HG03066 (cell line): ENCODE results near the gene POLQ.
"Not testable (repeated sequence)": the region's sequence is repeated elsewhere in the genome, so short reads cannot be mapped to it uniquely, and the experiment has no call there.

ENCODE experiments used
- ATAC-seq: cut with Tn5 transposase; IDR thresholded peaks from one replicate; pipeline ENCODE4 v1.9.1; 2021; ENCODE audit warnings: low read depth; ENCODE audit not compliant: unreplicated experiment

The POLQ gene

DNA sequence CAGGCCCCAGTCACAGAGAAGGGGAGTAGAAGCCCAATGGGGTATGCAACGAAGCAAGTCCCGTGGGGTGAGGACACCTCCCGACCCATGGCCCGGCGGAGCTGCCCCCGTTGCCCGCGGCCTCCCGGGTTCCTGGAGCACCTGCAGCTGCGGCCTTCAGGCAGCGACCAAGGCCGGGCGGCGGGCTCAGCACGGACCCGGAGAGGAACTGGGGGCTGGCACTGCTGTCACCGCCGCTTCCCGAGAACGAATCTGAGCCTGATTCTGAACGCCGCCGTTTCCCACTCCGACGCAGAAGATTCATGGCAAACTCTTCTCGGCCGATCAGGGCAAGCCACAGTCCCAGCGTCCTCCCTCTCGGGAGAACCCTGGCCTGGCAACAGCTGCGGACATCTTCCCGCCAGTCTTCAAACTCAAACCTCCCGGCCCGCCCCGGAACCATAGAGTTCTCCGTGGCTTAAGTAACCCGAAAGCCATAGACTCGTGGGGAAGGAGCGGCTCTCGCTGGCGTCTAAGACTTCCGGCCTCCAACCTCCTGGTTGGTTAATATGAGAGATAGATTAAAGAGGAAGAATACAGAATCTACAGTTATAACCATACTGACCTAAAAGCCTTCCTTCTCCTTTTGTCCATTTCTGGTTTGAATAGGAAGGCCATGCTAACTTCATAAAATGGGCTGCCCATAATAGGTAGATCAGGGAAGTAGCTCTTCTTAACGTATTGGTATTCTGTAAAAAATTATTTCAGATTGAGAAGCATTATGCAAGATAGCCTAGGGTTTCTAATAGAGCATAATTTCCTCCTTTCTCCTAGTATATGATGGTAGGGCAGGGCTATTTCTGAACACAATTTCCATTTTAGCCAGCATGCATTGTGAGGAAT, at the start of gene POLQ:
Gene POLQ (minus strand): TSS at position 415 of the 882 bp plus-strand sequence. CDS start 111 bp downstream, at position 304.
- peak; percentile 74 for ATAC-seq

GRCh38 chr3:121594850-121595249, 49.1 kb upstream of the POLQ start:
- ATAC-seq: no peak

DNA sequence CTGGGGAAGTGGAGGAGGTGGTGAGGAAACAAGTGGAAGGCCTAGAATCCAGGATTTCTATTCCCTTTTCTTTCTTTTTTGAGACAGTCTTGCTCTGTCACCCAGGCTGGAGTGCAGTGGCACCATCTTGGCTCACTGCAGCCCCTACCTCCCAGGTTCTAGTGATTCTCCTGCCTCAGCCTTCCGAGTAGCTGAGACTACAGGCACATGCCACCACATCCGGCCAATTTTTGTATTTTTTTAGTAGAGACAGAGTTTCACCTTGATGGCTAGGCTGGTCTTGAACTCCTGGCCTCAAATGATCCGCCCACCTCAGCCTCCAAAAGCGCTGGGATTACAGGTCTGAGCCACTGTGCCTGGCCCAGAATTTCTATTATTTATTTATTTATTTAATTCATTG, 48.0 kb upstream of the POLQ start:
- ATAC-seq: not testable (repeated sequence)

DNA sequence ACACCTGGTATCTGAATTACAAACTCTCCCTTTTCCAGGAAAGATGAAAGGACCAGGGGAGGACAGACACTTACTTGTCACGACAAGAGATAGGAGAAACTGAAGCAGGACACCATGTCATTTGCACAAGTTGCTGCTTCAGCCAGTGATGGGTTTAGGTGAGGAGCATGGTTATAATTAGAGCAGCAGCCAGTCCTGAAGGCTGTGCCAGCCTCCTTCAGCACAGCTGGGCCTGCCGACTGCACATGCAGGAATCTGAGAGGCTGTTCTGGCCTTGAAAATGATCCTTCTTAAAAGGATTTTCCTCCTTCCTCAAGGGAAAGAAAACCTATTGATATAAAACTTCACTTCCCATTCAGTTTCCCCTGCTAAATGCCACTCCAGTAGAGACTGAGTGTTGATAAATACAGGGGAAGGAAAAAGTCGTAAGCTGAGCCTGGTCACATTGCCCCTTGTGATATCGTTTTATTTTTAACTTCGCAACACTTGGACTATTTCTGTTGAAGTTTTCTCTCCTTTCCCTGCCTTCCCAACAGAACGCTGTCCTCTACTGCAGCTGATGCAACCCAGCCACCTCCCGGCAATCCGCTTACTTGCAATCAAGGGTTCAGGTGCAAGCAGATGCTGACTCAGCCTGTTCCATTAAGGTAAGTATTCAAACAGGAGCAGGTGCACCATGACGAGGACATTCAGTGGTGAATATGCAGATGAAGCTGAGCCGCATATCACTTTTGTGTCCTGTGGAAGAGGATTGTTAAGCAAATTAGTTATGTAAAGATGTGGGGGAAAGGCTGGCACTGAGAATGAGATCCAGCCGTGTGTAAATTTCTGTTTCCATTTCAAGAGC, 47.3 kb upstream of the POLQ start, which contains the start of gene FBXO40:
Gene FBXO40 (plus strand): TSS at position 524 of the 847 bp plus-strand sequence. CDS start 27,197 bp downstream, outside the sequence.
- ATAC-seq: no peak

DNA sequence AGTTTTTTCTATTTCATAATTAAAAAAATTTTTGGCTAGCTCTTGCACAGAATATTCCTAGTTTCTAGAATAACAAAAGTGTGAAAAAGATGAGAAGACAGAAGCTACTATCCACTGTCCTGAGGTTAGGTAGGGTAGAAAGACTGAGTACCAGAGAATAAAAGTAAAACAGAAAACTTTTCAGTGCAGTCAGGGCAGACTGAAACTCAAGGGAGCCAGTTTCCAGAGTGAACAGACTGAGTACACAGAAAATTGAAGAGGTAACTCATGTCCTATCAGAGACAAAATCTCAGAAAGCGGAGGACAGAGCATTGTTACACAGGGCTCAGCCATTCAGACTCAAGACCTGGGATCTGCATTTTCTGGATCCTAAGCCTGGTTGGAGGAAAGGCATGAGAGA, 38.6 kb upstream of the POLQ start:
- ATAC-seq: no peak

- ATAC-seq: no peak
These were observed 35.9 kb upstream of the POLQ start for GRCh38 chr3:121581691-121582090.

DNA sequence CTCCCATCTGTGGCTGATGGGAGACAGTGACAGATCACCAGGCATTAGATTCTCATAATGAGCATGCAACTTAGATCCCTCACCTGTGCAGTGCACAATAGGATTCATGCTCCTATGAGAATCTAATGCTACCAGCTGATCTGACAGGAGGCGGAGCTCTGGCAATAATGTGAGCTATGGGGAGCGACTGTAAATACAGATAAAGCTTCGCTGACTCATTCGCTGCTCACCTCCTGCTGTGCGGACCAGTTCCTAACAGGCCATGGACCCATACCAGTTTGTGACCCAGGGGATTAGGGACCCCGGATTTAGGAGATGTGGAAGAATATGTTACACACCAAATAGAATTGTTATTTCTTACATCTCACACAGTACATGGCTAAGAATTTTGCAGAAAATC, 28.7 kb upstream of the POLQ start:
- ATAC-seq: no peak

DNA sequence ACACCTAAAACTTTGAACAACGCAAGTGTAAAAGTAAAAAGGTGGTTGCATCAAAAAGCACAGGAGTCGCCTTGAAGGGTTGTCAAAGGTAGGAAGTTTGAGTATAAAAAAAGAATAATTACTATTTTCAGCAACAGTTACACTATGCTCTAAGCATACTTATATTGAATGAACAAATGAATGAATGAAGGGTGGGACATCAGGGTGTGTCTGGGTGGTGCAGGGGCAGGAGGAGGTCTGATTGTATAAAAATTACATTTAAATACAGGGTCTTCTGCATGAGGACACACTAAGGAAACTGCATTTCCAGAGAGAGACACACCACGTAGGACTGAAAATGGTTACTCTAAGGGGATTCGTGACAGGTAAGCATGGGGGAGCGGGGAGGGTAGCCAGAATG, 21.9 kb upstream of the POLQ start, which contains the start of gene ARGFX:
Gene ARGFX (plus strand): TSS at position 301 of the 400 bp plus-strand sequence. CDS start 2,765 bp downstream, outside the sequence.
- no peak for ATAC-seq

DNA sequence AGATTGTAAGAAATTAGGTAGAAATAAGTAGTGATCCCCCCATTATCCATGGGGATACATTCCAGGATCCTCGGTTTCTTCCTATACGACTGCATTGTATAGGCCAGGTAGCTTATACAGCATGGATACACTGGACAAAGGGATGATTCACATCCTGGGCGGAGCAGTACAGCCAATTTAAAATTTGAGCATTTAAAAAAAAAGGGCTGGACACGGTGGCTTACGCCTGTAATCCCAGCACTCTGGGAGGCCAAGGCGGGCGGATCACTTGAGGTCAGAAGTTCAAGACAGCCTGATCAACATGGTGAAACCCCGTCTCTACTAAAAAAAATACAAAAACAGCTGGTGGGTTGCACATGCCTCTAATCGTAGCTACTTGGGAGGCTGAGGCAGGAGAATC, 21.0 kb upstream of the POLQ start:
- ATAC-seq: no peak

DNA sequence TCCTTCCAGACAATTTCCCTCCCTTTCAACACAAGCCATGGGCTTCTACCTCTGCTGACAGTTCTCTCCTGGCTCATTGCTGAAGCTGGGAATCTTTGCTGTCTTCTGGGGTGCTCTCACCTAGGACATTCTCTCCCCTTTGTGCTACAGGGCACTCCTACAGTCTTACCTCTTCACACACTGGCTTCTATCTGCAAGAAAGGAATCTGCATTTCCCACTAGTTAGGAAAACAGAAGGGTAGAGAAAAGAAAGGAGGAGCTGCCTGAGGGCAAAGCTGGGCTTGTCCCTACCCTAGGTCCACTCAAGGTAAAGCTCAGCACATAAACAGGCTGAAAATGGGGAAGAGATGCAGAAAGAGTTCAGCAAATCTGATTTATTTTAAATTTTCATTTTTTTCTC, 16.4 kb upstream of the POLQ start:
- no peak for ATAC-seq

GRCh38 chr3:121557426-121557934, 11.7 kb upstream of the POLQ start:
- ATAC-seq: no peak

DNA sequence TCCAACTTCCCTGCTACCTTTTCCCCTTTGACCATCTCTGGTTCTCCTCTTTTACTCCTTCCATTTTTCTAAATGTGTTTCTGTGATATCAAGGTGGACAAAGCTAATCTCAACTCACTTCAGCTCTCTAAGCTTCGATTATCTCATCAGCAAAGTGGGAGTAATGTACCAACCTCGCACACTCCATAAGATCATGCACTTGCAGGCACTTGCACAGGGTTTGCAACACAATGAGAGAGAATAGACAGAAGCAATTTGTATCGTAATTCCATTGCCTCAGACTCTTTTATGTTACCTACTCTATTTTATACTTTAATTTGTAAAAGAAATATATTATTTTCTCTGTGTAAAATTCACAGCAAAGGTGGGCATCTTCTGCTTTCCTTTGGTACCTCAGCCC, 7.0 kb upstream of the POLQ start:
- ATAC-seq: no peak

- ATAC-seq: no peak
These were observed 6.6 kb upstream of the POLQ start for GRCh38 chr3:121552379-121552778.

- ATAC-seq: no peak
These were observed 677 bp downstream of the POLQ start for GRCh38 chr3:121545049-121545573.

- ATAC-seq: no peak
These were observed 2.9 kb downstream of the POLQ start for GRCh38 chr3:121542924-121543323.

- no peak for ATAC-seq
These were observed 14.5 kb downstream of the POLQ start for GRCh38 chr3:121531269-121531668.

DNA sequence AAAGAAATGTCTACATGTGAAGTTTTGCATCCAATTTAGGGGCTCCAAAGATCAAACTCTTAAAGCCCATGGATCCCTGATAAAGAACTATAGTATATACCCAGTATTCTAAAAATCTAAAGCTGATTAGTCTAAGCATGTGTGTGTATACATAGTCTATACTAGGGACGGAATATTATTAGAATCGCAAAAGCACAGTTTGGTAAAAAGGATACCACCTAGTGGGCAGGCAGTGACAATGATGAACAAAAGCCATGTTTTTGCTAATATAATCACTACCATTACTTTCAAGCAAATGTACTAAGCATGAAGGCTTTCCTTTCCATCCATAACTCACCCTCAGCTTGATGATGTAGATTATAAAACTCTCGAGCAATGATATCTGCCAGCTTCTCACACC, 16.5 kb downstream of the POLQ start:
- ATAC-seq: no peak

GRCh38 chr3:121520510-121520909, 25.3 kb downstream of the POLQ start:
- ATAC-seq: no peak

- no peak for ATAC-seq
These were observed 27.7 kb downstream of the POLQ start for GRCh38 chr3:121517953-121518655.

GRCh38 chr3:121515862-121516261, 29.9 kb downstream of the POLQ start:
- no peak for ATAC-seq
